Stimulated activated naive CD4-positive, alpha-beta T cell (primary cell): ENCODE results near the gene PDGFRB.

Source experiments
- DNase-seq, 6 experiments: peaks; one replicate each; lab custom pipeline; 2025; lab: John Stamatoyannopoulos, UW

Gene PDGFRB

DNA sequence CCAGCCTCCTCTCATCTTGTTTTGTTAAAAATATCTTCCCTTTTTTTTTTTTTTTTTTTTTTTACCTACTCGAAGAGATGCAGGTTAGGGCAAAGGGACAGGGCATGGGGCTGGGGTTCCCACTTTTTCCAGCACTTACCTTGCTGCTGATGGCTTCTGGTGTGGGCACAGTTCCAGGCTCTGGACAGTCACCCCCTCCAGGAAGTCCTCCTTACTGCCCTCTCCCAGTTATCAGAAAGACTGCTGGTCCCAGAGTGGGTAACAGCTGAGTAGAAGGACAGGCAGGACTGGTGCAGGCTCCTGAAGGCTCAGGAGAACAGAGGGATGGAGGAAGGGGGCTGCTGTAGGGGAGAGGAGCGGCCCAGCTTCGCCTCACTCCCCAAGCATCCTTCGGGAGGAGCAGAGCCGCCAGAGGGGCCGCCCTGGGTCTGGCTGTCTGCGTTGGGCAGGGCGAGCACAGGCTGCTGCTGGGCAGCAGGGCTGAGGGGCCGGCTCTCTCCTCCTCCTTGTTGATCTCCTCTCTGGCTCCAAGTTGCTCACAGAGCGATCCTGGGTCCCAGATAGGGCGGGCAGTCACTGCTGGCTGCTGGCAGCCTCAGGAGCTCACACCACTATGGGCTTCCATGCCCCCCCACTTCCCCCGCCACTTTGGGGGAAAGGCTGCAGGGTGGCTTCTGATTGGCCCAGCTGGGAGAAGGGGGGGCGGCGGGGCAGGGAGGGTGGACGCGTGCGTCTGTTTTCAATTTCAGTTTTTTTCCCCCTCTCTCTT is at the start of gene PDGFRB:
Gene PDGFRB (minus strand): TSS at position 588 of the 769 bp plus-strand sequence. CDS start 18,798 bp downstream, outside the sequence.
- peak in 2 of 6 experiments; percentile 5 to 11 for DNase-seq

GRCh38 chr5:150204590-150204960 is 48.9 kb upstream of the PDGFRB start:
- no peak for DNase-seq

GRCh38 chr5:150203832-150204589 is 48.4 kb upstream of the PDGFRB start:
- DNase-seq = no peak

DNA sequence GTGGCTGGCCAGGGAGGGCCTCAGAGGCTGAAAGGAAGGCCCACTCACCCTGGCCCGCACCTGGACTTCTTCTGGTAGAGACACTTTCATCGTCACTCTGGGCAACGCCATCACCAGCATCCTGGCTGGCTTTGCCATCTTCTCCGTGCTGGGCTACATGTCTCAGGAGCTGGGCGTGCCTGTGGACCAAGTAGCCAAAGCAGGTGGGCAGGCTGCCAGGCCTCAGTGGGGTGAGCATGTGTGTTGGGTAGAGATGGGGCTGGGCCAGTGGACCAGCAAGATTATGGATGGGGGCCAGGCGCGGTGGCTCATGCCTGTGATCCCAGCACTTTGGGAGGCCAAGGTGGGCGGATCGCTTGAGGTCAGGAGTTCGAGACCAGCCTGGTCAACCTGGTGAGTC is 46.9 kb upstream of the PDGFRB start:
- no peak for DNase-seq

- no peak for DNase-seq
Observed at GRCh38 chr5:150197476-150197875, 41.8 kb upstream of the PDGFRB start.

DNA sequence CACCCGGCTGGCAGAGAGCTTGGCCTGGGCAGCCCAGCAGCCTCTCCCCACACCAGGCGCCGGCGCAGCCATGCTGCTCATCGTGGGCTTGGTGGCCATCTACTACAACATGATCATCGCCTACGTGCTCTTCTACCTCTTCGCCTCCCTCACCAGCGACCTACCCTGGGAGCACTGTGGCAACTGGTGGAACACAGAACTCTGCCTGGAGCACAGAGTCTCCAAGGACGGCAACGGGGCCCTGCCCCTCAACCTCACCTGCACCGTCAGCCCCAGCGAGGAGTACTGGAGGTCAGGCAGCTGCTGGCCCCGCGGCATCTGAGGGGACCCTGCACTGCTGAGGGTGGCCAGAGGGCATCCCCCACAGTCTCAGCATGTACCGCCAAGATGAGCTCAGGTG is 41.3 kb upstream of the PDGFRB start:
- no peak for DNase-seq

DNA sequence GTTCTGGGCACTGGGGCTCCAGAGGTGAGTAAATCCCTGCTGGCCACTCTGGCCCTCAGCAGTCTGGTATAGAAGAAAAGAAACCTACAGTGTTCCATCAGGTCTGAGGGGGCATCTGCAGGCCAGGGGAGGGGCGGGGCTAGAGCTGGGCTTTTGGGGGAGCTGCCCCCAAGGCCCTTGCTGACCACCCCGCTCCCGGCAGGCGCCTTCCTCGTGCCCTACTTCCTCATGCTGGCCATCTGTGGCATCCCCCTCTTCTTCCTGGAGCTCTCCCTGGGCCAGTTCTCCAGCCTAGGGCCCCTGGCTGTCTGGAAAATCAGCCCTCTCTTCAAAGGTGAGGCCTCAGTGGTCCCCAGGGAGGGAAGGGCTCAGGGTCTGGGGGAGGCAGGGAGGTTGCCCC is 40.9 kb upstream of the PDGFRB start:
- DNase-seq = no peak

GRCh38 chr5:150195736-150196485 is 40.3 kb upstream of the PDGFRB start:
- DNase-seq = no peak

DNA sequence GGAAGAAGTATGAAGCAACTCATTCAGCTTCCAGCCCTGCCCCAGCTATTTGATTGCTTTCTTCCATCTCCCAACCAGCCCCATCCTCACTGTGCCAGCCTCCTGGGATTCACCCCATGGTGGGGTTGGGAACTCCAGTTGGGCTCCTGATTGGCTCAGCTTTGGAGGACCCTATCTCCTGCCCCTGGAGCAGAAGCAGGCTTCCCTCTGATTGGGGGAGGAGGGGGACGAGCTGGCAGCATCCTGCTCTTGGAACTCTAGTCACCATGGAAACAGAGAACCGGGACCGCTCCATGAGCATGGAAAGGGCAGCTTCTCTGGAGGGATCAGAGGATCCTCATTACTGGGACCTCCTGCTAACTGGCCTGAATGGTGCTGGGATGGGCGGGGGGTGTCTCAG is 36.8 kb upstream of the PDGFRB start:
- DNase-seq = no peak

- no peak for DNase-seq
Observed at GRCh38 chr5:150190987-150191386, 35.3 kb upstream of the PDGFRB start.

DNA sequence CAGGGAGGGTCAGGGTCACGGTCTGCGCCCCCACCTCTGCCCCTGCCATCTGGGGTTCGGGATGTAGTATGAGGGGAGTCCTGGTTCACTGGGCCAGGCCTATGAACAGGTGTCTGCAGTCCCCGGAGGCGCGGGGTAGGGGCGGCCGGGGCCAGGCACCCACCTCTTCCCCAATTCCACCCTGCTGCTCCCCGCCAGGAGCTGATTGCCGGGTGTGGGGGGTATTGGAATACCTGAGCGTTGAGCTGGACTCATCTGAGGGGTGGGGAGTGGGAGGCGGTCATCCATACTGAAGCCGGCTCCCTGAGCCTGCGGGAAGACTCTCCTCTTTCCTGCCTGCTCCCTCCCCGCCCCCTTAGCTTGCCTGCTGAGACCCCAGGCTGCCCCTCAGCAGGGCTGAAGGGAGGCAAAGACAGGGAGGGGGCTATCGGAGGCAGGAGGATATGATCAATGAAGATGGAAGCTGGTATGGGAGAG is 34.9 kb upstream of the PDGFRB start:
- DNase-seq = no peak

GRCh38 chr5:150189728-150190502 is 34.3 kb upstream of the PDGFRB start, which contains the start of gene SLC6A7:
Gene SLC6A7 (plus strand): TSS chr5:150190062. CDS start chr5:150190328, 266 bp downstream.
- no peak for DNase-seq

DNA sequence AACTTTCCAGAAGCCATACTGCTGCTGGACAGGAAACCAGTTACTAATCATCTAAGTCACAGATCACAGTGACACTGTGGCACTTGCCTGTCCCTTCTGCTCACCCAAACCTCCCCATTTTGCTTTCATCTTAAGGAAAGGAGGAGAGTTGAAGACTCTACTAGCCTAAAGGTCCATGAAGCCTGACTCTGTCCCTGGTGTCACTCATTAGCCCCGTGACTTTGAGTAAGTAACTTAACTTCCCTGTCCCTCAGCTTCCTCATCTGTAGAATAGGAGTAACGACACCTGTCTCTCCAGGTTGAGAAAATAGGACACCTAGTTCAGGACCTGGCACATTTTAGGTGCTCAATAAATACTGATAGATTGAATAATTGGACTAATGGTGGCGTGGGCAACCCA is 33.7 kb upstream of the PDGFRB start:
- no peak for DNase-seq

- DNase-seq = no peak
Observed at GRCh38 chr5:150188146-150188842, 32.6 kb upstream of the PDGFRB start.

DNA sequence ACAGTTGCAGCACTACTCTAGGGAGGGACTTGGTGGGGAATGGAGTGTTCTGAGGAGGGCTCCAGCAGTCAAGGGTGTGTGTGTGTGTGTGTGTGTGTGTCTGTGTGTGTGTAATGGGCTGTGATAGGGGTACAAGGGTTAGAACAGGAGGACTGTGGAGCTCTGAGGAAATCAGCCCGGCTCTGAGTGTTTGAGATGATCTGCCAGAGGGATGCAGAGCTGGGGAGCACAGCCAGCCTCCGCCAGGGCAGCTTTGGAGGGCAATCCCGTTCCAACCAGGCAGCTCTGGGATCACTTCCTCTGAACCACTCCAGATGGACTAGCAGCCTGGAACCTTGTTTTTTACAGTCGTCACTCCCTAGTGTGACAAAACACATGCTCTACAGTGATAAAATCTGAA is 31.3 kb upstream of the PDGFRB start:
- DNase-seq = no peak

DNA sequence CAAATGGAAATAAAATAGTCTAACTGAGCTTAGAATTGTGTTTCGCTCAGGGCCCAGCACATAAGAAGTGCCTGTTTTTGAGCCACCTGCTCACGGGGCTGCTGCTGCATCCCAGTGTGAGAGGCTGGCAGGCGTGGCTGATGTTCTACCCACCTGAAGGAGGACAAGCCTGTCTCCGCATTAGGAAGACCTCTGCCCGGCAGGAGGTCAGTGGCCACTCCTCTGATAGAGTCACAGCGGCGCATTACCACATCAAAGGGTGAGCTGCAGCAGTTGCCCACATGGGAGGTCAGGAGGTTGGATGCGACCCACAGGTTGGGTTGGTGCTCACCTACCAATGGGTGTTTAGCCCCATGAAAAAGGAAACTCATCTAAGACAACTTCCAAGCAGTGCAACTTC is 30.5 kb upstream of the PDGFRB start:
- DNase-seq = no peak

- DNase-seq = no peak
Observed at GRCh38 chr5:150184990-150185912, 29.6 kb upstream of the PDGFRB start.

- DNase-seq = no peak
Observed at GRCh38 chr5:150184006-150184405, 28.4 kb upstream of the PDGFRB start.

DNA sequence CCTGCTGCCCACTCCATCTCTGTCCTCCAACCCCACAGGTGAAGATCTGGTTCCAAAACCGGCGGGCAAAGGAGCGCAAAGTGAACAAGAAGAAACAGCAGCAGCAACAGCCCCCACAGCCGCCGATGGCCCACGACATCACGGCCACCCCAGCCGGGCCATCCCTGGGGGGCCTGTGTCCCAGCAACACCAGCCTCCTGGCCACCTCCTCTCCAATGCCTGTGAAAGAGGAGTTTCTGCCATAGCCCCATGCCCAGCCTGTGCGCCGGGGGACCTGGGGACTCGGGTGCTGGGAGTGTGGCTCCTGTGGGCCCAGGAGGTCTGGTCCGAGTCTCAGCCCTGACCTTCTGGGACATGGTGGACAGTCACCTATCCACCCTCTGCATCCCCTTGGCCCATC is 27.8 kb upstream of the PDGFRB start:
- no peak for DNase-seq

- no peak for DNase-seq
Observed at GRCh38 chr5:150182774-150183173, 27.1 kb upstream of the PDGFRB start.
